Superior temporal gyrus (tissue), 1 donor: ENCODE results near the gene TCIRG1.

Source experiments
- DNase-seq: peaks from one replicate; pipeline ENCODE4 v3.0.0-alpha.2; 2016; ENCODE audit errors: extremely low spot score

TCIRG1 gene

DNA sequence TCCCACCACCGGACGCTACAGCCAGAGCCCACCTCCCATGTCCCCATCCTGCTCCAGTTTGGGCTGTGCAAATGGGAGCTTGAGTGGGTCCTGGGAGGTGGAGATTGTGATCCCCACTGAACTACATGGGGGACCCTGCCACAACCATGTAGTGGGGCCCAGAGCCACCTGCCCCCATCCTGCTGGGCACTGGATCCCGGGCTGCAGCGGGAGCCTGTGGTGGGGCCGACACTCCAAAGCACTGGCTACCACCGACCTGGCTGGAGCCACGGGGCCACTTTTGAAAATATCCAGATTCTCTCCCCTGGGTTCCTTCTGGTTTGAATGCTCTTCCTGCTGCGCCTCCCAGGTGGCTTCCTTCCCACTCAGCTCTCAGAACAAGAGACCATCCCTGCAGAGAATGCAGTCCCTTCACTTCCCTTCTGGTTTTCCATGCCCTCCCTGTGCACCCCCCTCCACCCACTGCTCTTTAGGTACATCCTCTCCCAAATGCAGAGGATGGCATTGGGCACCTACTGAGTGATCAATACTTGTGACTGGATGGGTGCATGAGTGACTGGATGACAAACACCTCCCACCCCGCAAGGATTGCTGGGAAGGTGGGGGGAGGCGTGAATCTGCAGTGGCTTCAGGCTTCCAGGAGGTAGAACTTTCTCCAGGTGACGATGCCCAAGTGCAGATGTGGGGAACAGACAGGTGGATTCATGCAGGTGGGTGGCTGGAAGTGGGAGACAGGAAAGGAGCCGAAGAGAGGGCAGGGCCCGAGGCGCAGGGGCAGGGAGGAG is 34.1 kb upstream of the TCIRG1 start:
- no peak for DNase-seq

DNA sequence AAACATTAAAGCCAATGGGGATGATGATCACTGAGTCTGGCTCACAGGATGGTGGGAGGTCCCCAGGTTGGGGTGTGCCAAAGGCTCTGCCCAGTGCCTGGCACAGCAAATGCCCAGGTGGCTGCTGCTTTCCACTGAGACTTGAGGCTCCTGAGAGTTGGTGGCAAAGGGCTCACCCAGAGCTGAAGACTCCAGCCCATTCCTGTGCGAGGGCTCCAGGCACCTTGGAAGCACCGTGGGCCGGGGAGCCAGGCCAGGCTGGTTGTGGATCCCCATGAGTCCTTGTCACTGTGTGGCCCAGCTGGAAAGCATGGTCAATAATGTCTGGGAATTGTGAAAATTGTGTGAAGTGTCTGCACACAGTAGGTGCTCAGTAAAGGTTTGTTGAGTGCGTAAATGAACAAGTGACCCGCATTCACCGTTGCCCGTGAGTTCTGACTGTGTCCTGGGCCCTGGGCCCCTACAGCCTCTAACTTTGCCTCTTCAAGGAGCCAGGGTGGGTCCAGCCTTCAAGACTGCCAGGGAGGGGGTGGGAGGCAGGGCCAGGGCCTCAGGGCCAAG is 32.1 kb upstream of the TCIRG1 start:
- no peak for DNase-seq

GRCh38 chr11:68007498-68008380 is 31.1 kb upstream of the TCIRG1 start:
- no peak for DNase-seq

DNA sequence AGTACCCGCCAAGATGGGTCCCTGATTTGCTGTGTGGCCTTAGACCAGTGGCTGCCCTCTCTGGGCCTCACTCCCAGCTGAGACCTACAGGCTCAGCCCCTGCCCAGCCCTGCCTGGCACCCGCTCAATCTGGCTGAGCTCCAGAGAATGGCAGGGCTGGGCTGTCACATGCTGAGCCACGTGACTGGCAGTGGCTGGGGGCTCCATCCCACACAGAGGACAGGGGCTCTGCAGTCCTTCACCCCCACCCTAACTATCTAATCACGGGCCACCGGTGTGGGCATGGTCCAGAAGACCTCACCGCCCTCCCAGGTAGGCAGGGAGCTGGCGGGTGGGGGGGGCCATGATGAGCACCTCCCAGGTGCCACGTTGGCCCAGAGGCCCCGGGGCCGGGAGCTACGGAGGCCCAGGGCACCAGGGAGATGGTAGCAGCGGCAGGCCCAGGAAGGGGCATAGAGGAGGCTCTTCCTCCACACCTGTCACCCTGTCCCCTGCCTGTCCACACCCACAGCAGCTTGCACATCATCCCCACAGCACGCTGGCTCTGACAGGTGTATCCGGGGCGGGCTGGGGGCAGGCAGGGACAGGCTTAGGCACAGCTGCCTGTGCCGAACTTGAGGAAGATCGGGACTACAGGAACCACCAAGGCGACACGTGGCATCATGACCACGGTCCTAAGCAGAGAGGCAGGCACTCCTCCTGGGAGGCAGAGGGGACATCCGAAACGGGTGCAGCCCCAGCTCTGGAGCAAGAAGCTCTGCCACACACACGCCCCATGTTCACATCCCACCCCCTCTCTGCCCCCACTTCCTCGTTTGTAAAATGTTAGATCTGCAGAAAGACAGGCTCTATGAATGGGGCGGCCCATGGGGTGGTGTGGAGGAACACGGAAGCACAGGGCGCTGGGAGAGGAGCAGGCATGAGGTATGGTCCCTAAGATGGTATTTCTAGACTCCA is 30.2 kb upstream of the TCIRG1 start:
- no peak for DNase-seq

GRCh38 chr11:68009391-68010089 is 29.3 kb upstream of the TCIRG1 start:
- no peak for DNase-seq

GRCh38 chr11:68010090-68011041 is 28.5 kb upstream of the TCIRG1 start, which contains the start of gene ALDH3B1:
Gene ALDH3B1 (plus strand): TSS chr11:68010327. CDS start chr11:68015298, 4,971 bp downstream.
- DNase-seq: peak; percentile 48

- DNase-seq: no peak
Observed at GRCh38 chr11:68011051-68011943, 27.5 kb upstream of the TCIRG1 start.

GRCh38 chr11:68012044-68012842 is 26.6 kb upstream of the TCIRG1 start:
- no peak for DNase-seq

GRCh38 chr11:68012843-68013610 is 25.8 kb upstream of the TCIRG1 start:
- DNase-seq: no peak

- no peak for DNase-seq
Observed at GRCh38 chr11:68013611-68014156, 25.1 kb upstream of the TCIRG1 start.

GRCh38 chr11:68014157-68014946 is 24.5 kb upstream of the TCIRG1 start:
- DNase-seq: no peak

DNA sequence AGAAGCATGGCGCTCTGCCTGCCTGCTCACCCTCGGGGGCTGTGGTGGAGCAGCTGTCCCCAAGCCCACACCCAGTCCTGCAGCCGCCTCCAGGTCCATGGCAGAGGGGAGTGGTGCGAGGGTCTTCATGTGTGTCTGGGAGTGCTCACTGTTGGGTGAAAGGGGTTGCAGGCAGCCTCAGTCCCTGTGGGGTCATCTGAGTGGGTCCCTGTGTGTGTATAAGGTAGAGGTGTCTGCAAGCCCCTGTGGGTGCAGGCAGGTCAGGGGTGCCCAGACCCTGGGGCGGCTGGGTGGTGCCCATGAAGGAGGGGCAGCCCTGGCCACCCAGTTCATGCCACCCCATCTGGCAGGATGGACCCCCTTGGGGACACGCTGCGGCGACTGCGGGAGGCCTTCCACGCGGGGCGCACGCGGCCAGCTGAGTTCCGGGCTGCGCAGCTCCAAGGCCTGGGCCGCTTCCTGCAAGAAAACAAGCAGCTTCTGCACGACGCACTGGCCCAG is 23.8 kb upstream of the TCIRG1 start:
- no peak for DNase-seq

GRCh38 chr11:68015467-68015866 is 23.4 kb upstream of the TCIRG1 start:
- no peak for DNase-seq

GRCh38 chr11:68016161-68016903 is 22.5 kb upstream of the TCIRG1 start:
- no peak for DNase-seq
